Upper lobe of left lung (tissue), 6 donors: ENCODE measurements around the gene SFMBT1. TPM values are rescaled to one million over a fixed set of nuclear protein-coding genes. Genes with fewer than 3 reads are reported as not detected.
A peak's percentile ranks its signal among the peaks of the same experiment; 100 is the strongest.

Experiments used
- ATAC-seq, 2 donors: fragments of 200-7000 bp; cut with Tn5 transposase; one replicate each; pipeline ENCODE4 v1.9.1; 2022; ENCODE audit warnings: mild to moderate bottlenecking in 2 of 2, moderate library complexity in 2 of 2; ENCODE audit not compliant: low FRiP score in 2 of 2
- DNase-seq, 2 donors: peaks; one replicate each; pipeline ENCODE4 v3.0.0-alpha.2; 2019 to 2020
- H3K27ac ChIP-seq, 4 donors: fragments of 200-600 bp; sonication (generic); one replicate each; pipeline ENCODE4 v1.5.1; 2016 to 2019
- H3K27me3 ChIP-seq, 4 donors: fragments of 200-600 bp; sonication (generic); one replicate each; pipeline ENCODE4 v1.5.1; 2017 to 2019
- H3K36me3 ChIP-seq, 4 donors: fragments of 200-600 bp; sonication (generic); one replicate each; pipeline ENCODE4 v1.5.1; 2016 to 2019
- H3K4me1 ChIP-seq, 4 donors: fragments of 200-600 bp; sonication (generic); one replicate each; pipeline ENCODE4 v1.5.1; 2018 to 2019
- H3K4me3 ChIP-seq, 4 donors: fragments of 200-600 bp; sonication (generic); one replicate each; pipeline ENCODE4 v1.5.1; 2017 to 2019; ENCODE audit warnings: mild to moderate bottlenecking in 2 of 4, moderate library complexity in 1 of 4
- H3K9me3 ChIP-seq, 4 donors: fragments of 200-600 bp; sonication (generic); one replicate each; pipeline ENCODE4 v1.5.1; 2018 to 2019
- EP300 ChIP-seq, 4 donors: sonication (generic); formaldehyde crosslinking; IDR thresholded peaks; one replicate each; pipeline ENCODE4 v1.5.1; 2017; ENCODE audit warnings: antibody characterized with exemption in 4 of 4, control low read depth in 2 of 4
- POLR2A ChIP-seq, 4 donors: fragments of 450-650 bp; IDR thresholded peaks; one replicate each; pipeline ENCODE4 v1.5.1; 2016 to 2017; ENCODE audit warnings: antibody characterized with exemption in 4 of 4, mild to moderate bottlenecking in 2 of 4
- POLR2AphosphoS5 ChIP-seq, 2 donors: sonication (generic); formaldehyde crosslinking; IDR thresholded peaks; one replicate each; pipeline ENCODE4 v1.5.1; 2017; ENCODE audit warnings: antibody characterized with exemption in 2 of 2
- WGBS, 2 donors: methylation state at CpG; one replicate each; pipeline ENCODE4 v1.1.5; 2017 to 2018; 5-methylcytosine and 5-hydroxymethylcytosine counted together
- total RNA-seq, 6 donors: library from RNA; depleted of rRNA in 4 of 6; stranded (reverse); fragments of >200 nt in 4 of 6; gene quantifications; one replicate each; pipeline versions ENCODE4 v1.1.0 to v1.2.1, GENCODE V29; 2016 to 2021
- TF ChIP-seq, protein P1 (sequence below), 6 experiments: fragments of 450-650 bp in 4 of 6; fragments of 200-600 bp in 2 of 6; sonication (generic) in 2 of 6; IDR thresholded peaks; one replicate each; pipeline ENCODE4 v1.5.1; 2016 to 2019; ENCODE audit warnings: antibody characterized with exemption in 6 of 6
- donor health status: DM: no; HTN: no; CAD: no; lungs with moderate emphysema.
- donor health status: DM: no; HTN: yes; CAD: no; lungs with severe emphysema.

SFMBT1 gene
- total RNA-seq, 6 donors from 2014 or later, result 12.8 to 69.9 (median 32.9) TPM

DNA sequence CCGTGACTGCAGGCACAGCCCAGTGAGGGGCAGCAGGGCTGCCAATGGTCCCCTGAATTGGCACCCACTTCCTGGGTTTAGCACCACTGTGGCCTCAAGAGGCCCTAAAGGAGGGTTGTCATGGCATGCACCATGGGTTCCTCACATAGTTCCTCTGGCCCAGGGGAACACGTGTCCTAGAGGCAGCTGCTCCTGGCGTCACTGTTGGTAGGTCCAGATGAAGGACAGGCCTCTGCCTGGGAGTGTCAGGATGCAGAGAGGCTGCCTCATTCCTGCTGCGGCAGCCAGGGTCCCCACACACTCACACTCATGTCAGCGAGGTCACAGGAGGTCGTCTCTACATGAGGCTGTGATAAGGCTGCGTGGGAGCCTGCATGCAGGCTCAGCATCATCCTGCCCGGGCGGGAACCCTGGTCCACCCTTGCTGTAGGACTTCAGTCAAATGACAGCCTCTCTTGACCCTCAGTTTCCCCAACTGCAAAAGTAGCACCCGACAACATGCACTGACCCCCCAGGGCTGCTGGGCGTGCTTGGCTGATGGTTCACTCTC is 26.1 kb upstream of the SFMBT1 start:
- Histone ChIP-seq H3K27ac (no peak overlapping the region), H3K36me3 (no peaks in the 10 kb centered on the region), H3K4me1 (peaks cover 6 to 20% (median 11%) of the 10 kb centered on the region in 4 donors), H3K4me3 (peak overlapping the region in 1 of 4 donors; percentile 73), H3K9me3 (no peaks in the 10 kb centered on the region), H3K27me3 (no peaks in the 10 kb centered on the region)
- TF ChIP-seq POLR2AphosphoS5 (IDR thresholded peaks at IDR 0.05) (no peak), EP300 (IDR thresholded peaks at IDR 0.05) (no peak), POLR2A (IDR thresholded peaks at IDR 0.05) (no peak)
- TF ChIP-seq, protein P1, sequence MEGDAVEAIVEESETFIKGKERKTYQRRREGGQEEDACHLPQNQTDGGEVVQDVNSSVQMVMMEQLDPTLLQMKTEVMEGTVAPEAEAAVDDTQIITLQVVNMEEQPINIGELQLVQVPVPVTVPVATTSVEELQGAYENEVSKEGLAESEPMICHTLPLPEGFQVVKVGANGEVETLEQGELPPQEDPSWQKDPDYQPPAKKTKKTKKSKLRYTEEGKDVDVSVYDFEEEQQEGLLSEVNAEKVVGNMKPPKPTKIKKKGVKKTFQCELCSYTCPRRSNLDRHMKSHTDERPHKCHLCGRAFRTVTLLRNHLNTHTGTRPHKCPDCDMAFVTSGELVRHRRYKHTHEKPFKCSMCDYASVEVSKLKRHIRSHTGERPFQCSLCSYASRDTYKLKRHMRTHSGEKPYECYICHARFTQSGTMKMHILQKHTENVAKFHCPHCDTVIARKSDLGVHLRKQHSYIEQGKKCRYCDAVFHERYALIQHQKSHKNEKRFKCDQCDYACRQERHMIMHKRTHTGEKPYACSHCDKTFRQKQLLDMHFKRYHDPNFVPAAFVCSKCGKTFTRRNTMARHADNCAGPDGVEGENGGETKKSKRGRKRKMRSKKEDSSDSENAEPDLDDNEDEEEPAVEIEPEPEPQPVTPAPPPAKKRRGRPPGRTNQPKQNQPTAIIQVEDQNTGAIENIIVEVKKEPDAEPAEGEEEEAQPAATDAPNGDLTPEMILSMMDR (IDR thresholded peaks at IDR 0.05), result no peak
- no peak for DNase-seq
- 78 to 93% methylated on average over 5 to 9 of the region's 11 CpGs for WGBS, 2 donors
- ATAC-seq, result no peak

DNA sequence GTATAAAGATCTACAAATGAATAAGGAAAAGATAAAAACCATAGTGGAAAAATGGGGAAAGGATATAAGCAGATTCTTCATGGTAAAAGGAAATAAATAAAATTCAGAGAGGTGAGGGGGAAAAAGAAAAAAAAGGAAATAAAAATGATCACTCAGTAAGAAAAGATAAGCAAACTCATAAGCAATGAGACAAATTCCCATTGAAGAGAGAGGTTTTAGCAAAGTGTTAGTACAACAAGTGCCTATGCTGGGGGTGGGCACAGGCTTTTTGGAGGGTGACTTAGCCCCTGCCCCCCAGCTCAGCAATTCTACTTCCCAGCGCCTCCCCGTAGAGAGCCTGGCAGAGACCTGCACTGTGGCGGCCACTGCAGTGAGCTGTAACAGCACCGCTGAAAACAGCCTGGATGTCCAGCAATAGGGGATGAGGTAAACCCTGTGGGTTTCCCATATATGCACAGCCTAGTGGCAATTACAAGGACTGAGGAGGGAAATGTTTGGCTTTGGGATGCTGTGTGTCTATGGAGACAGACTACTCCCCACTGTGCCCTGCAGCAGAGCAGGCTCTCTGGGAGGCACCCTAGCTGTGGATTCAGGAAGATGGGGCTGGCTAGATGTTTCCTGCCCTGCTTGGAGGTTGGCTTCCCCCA is 23.7 kb upstream of the SFMBT1 start:
- no peak overlapping the region for H3K4me3 ChIP-seq
- H3K27me3 ChIP-seq, result no peaks in the 10 kb centered on the region
- H3K4me1 ChIP-seq, result peaks cover 6 to 20% (median 11%) of the 10 kb centered on the region in 4 donors
- WGBS, 2 donors, result 82 to 85% methylated on average over 4 of the region's 4 CpGs
- TF ChIP-seq, protein P1 (IDR thresholded peaks at IDR 0.05), result no peak
- TF ChIP-seq POLR2A (IDR thresholded peaks at IDR 0.05) (no peak), POLR2AphosphoS5 (IDR thresholded peaks at IDR 0.05) (no peak), EP300 (IDR thresholded peaks at IDR 0.05) (no peak)
- H3K36me3 ChIP-seq, result no peaks in the 10 kb centered on the region
- no peak overlapping the region for H3K27ac ChIP-seq
- DNase-seq, result no peak
- ATAC-seq, result no peak
- H3K9me3 ChIP-seq, result no peaks in the 10 kb centered on the region

DNA sequence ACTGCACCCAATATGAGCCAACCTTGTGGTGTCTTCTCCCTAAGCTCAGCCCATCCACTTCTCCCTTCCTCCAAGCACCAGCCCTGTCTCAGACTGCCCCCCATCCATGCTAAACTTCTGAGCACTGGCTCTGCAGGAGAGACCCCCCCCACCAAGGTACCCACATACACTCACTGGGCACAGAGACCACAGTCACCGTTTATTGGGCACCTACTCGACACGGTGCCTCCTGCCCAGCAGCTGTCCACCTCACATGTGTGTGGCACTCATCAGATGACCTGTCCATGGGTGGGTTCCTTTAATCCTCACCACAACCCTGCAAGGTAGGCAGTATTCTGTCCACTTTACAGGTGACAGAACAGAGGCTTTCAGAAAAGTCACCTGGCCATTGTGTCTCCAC is 22.3 kb upstream of the SFMBT1 start:
- DNase-seq, result no peak
- 71 to 77% methylated on average over 2 to 3 of the region's 3 CpGs for WGBS, 2 donors
- Histone ChIP-seq H3K4me1 (peaks cover 6 to 15% (median 8%) of the 10 kb centered on the region in 4 donors), H3K27me3 (no peaks in the 10 kb centered on the region), H3K36me3 (no peaks in the 10 kb centered on the region), H3K27ac (no peak overlapping the region), H3K9me3 (no peaks in the 10 kb centered on the region), H3K4me3 (no peak overlapping the region)
- no peak for ATAC-seq
- no peak for TF ChIP-seq POLR2AphosphoS5 (IDR thresholded peaks at IDR 0.05)
- no peak for TF ChIP-seq EP300 (IDR thresholded peaks at IDR 0.05)
- TF ChIP-seq, protein P1 (IDR thresholded peaks at IDR 0.05), result no peak
- TF ChIP-seq POLR2A (IDR thresholded peaks at IDR 0.05), result no peak

DNA sequence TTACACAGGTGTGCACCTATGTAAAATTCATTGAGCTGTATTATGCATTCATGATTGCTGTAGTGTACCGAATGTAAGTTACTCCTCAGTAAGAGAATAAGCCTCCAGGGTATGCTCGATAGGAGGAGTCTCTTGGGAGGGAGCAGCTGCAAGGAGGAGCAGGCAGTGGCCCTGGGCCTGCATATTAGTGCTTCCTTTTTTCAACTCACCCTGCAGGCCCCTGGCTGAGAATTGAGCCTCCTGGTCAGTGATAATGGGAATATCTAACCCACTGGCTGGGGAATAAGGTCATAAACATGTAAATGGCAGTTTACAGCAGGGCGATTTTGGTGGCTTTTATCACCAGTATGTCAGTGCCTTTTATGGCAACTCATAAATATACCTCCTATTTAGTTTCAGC is 21.7 kb upstream of the SFMBT1 start:
- Histone ChIP-seq H3K27me3 (no peaks in the 10 kb centered on the region), H3K4me1 (peaks cover 6 to 8% (median 6%) of the 10 kb centered on the region in 4 donors), H3K36me3 (no peaks in the 10 kb centered on the region), H3K4me3 (no peak overlapping the region), H3K27ac (no peak overlapping the region), H3K9me3 (no peaks in the 10 kb centered on the region)
- DNase-seq (no peak), ATAC-seq (no peak)
- TF ChIP-seq, protein P1 (IDR thresholded peaks at IDR 0.05), result no peak
- TF ChIP-seq POLR2AphosphoS5 (IDR thresholded peaks at IDR 0.05) (no peak), POLR2A (IDR thresholded peaks at IDR 0.05) (no peak), EP300 (IDR thresholded peaks at IDR 0.05) (no peak)
- 83 to 96% methylated on average over 3 of the region's 3 CpGs for WGBS, 2 donors
